Nucleus accumbens (tissue), 56 donors: ENCODE results near the gene MTA2.
A peak's percentile ranks its signal among the peaks of the same experiment; 100 is the strongest.

Source experiments
- DNase-seq, 56 donors: peaks; one replicate each; lab custom pipeline; 2025; lab: John Stamatoyannopoulos, UW

Gene MTA2

DNA sequence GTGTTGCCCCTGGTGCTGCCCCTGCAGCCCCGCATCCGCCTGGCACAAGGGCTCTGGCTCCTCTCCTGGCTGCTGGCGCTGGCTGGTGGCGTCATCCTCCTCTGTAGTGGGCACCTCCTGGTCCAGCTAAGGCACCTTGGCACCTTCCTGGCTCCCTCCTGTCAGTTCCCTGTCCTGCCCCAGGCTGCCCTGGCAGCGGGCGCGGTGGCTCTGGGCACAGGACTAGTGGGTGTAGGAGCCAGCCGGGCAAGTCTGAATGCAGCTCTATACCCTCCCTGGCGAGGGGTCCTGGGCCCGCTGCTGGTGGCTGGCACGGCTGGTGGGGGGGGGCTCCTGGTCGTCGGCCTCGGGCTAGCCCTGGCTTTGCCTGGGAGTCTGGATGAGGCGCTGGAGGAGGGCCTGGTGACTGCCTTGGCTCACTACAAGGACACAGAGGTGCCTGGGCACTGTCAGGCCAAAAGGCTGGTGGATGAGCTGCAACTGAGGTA, 11.7 kb upstream of the MTA2 start:
- DNase-seq, result peak in 27 of 56 donors; percentile 31 to 85 (median 64)

DNA sequence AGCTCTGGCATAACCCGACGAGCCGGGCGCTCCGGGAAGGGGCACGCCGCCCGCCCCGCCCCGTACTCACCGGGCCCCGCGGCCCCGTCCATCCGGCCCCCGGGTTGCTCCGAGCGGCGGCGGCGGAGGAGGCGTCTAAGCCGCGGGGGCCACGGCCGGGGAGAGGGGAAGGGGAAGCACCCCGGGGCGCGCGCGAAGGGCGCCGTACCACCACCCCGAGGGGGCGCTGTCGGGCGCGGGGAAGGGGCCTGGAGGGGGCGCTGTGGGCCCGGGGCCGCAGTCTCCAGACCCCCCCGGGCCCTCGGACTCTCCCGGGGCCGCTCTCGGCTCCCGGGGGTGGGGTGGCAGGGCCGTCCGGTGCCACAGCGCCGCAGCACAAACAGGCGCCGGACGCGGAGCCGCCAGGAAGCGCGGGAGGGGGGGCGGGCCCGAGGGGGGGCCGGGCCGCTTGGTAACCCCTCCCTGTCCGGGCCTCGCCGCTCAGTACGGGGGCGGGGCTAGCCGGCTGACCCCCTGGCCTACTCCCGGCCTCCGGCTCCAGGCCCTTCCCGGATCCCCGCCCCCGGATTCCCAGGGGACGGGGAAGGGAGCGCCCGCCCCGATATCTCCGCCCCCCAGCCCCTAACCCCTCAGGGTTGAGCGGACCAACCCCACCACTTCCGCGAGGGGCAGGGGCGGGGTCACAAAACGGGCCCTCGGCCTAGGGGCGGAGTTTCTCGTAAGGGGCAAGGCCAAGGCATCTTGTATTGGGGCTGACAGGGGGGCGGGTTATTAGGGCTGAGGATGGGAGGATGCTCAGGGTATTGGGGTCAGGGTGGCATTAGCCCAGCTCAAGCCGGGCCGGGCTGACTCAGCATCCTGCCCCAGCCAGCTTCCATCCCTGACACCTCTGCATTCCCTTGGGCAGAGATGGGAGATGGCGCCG, 11.0 kb upstream of the MTA2 start, which contains the start of the genes EML3 and ROM1:
Gene EML3, minus strand, starts transcription at position 410 of the 925 bp plus-strand sequence. Its CDS starts 318 bp downstream, at position 92.
Gene ROM1, plus strand, starts transcription at position 892 of the 925 bp plus-strand sequence. Its CDS starts 25 bp downstream, at position 917.
- peak in 54 of 56 donors; percentile 45 to 95 (median 78) for DNase-seq

DNA sequence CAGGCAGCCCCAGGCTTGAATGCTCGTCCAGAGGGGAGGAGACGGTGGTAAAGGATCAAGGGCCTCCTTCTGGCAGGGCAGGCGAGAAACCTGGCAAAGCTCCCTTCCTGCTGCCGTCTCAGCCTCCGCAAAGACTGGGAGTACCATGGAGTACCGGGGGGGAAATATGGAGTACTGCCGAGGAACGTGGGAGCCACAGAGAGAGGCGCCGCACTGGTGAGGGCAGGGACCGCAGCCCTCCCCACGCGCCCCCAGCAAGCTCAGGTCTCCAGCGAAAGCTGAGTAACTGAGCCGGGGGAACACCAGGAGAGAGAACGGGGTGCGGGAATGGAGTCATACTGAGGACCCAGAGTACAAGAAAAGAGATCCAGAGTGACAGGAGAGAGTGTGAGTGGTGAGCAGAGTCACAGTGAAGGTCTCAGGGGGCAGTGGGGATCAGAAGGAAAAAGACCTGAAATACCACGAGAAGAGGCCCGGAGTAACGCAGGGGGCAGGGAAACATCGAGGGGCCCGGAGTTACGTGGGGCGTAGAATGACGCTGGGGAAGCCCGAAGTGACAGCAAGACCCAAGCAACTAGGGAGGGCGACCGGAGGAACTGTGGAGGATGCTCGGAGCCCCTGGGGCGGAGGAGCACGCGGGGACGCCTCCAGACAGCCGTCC, 10.2 kb upstream of the MTA2 start:
- DNase-seq, result peak in 38 of 56 donors; percentile 8 to 73 (median 33)

DNA sequence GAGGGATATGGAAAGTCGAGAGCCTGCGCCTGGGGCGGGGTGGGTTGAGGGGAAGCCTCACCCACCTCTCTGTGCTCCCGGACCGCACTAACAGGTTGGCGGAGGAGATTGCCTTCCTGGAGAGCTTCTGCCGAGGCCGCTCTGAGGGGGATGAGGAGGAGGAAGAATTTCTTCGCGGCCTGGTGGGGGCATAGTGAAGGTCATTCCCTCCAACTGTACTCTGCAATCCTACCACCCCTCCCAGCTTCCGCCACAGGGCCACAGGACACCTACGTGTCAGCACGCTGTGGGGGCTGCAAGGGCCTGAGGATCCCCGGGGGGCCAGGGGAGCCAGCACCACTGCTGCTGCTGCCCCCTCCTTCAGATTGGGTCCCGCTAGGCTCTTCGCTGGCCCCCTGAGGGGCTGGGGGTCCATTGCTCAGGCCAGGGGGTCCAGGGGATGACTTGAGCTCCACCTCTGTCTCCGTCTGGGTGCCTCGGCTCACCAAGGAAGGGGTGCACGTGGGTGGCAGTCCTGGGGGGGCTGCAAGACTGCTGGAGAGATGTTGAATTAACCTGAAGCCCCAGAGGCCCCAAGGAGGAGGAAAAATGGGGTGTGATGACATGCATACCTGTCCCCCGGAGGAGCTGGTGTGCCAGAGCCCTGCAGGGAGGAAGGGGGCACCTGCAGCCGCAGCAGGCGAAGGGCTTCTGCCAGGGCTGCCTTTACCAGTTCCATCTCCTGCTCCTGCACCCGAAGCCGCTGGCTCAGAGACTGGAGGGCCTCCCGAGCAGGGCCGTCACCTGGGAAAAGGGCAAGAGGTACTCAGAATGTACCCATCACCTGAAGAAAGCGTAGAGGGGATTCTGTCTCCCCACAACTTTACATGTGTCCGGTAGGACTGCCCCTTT, 9.4 kb upstream of the MTA2 start:
- no peak for DNase-seq

DNA sequence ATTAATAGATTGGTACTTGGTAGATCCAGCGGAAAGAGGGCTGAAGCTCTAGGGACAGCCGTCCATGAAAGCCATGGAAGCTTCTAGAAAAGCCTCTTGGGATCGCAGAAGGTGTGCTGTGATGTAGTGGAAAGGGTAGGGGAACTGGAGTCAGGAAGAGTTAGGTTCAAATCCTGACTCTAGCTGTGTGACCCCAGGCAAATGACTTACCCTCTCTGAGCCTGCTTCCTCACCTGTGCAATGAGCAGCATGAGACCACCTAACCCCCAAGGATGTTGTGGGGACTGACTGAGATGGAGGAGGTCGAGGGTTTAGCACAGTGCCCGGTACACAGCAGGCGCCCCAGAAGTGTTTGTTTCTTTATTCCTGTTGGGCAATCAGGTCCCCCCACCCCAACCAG, 8.7 kb upstream of the MTA2 start:
- no peak for DNase-seq

DNA sequence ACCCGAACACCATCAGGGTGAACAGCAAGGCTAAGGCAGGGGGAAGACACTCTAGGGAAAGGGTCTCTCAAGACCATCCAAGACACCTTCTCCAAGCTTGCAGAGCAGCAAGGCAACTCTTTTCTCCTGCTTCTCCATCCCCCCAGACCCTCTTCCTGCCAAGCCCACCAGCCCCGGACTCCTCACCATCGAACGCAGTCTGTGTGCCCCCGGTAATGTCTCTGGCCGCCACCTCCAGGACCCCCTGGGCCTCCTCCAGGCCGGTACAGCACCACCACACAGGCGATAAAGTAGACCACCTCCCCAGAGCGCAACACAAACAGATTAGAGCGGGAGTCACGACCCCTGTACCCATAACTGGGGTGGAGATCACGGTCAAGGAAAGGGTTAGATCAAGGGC, 7.1 kb upstream of the MTA2 start:
- DNase-seq, result no peak

DNA sequence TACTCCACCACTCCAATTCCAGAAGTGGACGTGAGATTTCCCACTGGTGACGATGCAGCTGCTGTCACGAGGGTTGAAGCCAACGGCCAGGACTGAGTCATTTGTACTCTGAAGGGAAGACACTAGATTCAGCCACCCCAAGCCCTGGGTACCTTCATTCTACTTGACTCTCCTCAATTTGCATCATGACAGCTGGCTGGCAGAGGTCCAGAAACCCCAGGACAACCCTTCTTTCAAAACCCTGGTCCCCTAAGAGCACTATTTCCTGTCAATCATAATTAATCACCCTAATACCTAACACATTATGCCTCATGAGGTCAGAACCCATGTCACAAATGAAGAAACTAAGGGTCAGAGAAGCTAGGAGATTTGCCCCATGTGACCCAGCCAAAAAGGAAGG, 6.0 kb upstream of the MTA2 start:
- no peak for DNase-seq

DNA sequence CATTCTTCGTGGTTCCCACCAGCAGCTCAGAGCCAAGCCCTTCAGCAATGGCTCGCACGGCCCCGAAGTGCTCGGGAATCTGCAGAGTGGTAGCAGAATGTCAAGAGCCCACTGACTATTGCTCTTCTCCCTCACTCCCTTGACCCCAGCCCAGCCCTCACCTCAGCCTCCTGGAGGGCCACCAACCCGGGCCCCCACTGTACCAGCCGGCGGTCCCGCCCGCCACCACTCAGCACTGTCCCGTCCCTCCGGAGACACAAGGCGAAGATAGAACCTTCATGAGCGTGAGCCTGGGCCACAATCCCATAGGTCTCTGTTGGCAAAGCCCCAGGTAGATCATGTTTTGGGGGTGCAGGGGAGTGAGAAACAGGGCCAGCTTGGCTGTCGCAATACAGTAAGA, 4.2 kb upstream of the MTA2 start:
- DNase-seq, result no peak

DNA sequence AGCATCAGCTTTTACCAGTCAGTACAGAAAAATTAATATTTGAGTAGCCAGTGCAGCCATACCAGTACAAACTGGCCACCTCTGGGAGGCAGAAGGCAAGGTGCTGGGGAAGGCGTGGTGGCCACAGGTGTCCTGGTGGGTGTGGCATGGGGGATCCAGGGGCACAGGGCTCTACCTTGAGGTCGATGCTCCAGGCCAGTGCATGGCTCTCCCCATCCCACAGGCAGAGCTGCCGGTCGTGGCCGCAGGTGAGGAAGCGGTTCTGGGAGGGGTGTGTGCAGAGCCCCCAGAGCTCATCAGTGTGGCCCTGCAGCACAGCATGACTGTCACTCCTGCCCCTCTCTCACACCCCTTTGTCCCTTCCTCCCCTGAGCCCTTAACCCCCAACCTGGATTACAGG, 3.8 kb upstream of the MTA2 start:
- DNase-seq, result no peak

DNA sequence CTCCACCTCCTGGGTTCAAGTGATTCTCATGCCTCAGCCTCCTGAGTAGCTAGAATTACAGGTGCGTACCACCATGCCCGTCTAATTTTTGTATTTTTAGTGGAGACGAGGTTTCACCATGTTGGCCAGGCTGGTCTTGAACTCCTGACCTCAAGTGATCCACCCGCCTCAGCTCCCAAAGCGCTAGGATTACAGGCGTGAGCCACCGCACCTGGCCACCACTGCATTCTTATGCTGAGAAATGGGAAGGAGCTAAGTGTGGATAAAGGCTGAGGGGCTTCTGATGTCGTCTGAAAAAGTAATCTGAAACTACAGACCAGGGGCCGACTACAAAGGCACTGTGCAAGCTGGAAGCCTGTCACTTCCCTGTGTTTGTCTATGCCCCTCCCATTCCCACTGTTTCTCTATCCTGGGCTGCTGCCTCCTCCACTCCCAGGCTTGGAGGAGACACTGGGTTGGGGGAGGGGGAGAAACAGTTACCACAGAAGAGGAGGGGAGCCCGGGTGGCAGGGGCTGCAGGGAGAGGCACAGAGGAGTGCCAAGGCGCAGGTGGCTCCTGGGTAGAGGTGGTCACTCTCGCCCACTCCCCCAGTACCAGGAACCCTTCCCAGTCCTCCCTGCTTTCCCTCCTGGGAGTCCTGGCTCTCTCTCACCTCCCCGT, 2.9 kb upstream of the MTA2 start:
- DNase-seq, result peak in 3 of 56 donors; percentile 2 to 23 (median 7)

DNA sequence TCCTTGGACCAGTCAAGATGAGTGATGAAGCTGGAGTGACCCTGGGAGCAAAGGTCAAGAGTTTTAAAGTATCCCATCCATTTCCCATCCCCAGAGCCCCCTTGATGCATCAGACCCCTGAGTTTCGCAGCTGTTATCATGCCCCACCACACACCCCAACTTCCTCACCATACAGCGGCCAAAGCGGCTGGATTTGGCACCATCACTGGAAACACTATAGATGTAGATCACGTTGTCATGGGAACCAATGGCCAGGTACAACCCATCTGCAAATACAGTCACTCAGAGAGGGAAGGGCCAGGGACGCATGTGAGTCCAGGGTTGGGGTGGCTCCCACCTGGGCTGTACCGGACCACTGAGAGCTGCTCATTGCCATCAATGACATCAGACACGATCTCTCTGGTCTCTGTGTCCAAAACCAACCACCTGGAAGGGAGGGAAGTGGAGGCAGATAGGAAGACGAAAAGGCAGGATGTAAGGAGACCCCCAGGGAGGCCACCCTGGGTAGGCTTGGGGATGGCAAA, 2.2 kb upstream of the MTA2 start:
- DNase-seq, result no peak

DNA sequence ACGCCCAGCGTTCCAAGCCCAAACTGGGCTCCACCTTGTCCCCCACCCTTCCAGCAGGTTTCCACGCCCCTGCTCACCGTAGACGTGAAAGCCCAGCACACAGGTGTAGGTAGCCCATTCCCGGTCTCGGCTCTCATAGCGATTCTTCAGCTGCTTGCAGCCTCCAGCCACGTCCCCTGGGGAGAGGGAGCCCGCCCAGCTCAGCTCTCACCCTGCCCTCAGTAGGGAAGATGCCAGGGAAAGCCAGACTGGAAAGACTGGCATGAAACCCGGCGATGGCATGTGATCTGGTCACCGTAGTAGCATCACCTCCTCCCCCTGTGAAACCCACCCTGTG, 1.4 kb upstream of the MTA2 start:
- no peak for DNase-seq

DNA sequence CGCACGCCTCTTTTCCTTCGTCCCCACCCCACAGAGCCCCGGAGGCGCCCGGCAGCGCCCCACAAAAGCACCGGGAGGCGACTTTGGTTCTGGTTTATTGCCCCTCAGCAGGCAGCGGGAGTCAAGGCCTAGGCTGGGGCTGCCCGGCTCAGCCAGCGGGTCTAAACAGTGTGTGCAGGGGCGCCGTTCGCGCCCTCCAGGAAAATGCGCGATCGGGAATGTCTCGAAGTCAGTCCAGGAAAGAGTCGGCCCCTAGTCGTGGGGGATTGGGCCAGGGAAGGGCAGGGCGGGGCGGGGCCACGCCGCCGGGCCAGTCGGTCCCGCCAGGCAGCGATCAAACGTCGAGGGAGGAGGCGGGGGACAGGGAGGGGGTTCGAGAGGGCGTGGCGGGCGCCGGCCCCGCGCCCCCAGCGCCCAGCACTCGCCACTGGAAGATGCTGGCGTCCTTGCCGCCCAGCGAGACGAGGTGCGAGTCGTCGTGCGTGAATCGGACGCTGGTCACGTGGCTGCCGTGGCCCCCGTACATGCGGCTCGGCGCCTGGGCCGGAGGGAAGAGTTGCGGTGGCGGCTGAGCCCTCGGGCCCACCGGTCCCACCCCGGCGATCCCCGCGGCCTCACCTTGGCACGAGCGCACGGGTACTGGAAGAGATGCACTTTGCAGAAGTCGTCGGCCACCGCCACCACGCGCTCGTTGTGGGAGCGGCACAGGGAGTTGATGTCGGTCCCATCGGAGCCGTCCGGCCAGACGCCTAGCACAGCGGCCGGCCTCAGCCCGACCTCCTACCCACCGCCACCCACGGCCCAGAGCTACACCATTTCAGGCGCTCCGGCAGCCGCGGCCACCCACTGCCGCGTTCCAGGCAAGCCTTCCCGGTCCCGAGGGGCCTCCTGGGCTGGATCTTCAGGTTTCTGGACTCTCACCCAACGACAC, 741 bp upstream of the MTA2 start:
- DNase-seq, result peak in 50 of 56 donors; percentile 14 to 88 (median 75)

DNA sequence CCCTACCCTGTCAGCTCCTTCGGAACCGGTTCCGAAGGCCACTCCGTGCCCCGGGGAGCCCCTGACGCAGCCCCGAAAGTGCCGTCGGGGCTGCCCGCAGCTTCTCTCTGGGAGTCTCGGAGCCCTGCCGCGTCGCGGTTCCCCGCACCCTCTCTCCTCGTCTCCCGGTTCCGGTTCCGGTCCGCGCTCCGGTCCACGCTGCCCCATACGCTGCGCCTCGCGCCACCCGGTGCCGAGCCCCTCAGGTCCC, 618 bp downstream of the MTA2 start:
- DNase-seq, result peak in 7 of 56 donors; percentile 34 to 62 (median 49)

DNA sequence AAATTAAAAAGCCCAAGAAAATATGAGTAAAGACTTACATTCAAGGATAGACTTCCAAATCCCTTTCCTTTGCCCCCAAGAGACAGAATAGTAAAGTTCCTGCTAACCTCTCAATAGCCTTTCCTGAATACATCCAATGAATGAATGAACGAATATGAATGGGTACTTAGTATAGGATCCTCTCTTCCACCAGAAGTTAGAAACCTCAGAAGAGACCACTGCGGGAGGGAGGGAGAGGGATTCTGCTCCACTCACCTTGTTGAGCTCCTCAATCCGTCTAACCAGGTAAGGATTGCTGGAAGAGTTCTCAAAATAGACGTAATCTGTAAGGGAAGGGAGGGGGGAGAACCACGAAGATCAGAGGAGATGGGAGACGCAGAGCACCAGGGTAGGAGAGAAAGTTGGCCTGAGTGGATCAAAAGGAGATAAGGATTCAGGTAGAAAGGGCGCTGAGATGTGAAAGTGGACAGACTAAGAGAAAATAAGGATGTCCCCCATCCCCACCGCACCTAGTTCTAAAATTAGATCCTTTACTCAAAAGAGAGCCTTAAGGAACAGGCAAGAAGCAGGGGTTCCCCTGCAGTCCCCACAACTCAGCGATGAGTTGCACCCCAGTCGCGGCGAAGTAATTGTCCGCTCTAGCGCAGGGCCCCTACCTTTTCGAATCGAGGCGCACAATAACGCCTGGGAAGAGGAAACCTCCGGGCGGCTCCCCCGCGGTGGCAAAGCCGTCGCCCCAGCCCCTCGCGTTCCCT, 1.1 kb downstream of the MTA2 start:
- no peak for DNase-seq

DNA sequence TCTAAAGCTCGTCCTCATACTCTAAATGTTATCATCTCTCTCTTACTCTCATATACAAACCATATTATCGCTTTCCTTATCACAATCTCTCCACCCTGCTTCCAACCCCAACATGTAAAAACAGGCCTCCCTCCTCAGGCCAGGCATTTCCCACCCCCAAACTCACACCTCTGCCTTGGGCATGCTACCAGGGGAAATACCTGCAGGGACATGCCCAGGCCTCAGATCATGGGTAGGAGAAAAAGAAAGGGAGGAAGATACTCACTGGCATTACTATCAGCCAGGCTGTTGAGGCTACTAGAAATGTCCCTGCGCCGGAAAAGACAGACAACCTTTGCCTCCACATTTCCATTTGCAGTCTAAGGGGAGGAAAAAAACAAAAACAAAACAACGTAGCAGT, 1.8 kb downstream of the MTA2 start:
- DNase-seq, result no peak

DNA sequence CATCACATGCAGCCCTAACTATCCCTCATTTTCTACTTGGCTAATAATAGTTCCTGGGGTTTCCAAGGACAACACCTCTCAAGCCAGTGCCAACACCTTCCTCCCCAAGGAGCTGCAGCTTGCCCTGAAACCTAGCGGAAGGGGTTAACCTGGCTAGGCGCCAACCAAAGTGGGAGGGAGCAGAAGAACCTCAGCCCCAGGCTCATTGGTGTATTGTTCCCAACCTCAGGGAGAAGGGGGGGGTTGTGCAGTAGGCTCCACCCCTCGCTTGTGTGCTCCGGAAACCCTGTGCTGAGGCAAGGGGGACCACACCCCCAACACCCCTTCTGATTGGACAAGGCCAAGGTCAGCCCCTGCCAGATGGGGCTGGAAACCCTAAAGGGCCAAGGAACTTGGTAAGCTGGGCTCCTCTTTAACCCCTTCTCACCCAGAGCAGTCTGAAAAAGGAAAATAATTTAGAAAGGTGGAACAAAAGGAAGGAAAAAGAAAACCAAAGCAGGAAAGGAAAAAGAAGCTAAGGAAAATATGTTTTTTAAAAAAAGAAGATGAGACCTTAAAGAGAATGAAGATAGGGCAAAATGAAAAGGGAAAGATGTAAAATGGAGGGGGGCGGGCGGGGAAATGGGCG, 2.5 kb downstream of the MTA2 start:
- DNase-seq, result peak in 54 of 56 donors; percentile 31 to 94 (median 84)

DNA sequence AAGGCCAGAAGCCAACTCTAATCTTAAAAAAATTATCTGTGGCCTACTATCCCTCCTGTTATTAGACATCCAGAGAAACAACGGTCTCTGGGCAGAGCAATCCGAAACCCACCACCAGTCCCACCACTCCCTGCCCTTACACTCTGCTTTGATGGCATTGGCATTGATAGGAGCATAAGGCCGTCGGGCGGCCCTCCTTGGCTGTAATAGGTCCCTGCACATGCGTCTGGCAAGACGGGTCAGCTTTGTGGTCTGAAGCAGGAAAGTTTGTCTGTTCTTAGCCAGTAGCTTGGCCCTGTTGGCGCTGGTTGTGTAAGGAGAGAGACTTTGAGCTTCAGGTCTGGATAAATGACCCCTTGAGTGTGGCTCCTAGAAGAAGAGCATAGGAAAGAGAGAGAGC, 6.5 kb downstream of the MTA2 start:
- DNase-seq, result no peak
